Karpas-422 (cell line): ENCODE results near the gene CNTNAP2. TPM values are rescaled to one million over a fixed set of nuclear protein-coding genes. Genes with fewer than 3 reads are reported as not detected.

ENCODE experiments used
- DNase-seq: peaks from one replicate; pipeline ENCODE4 v3.0.0-alpha.2; 2015
- H2AFZ ChIP-seq: fragments of 200-600 bp; sonication (generic); 2 replicates; pipeline ENCODE4 v1.6.1; 2014; ENCODE audit warnings: antibody characterized with exemption, low read length, mixed read lengths
- H3K27ac ChIP-seq: fragments of 200-600 bp; sonication (generic); 2 replicates; pipeline ENCODE4 v1.5.1; 2014; ENCODE audit warnings: mild to moderate bottlenecking, low read length, moderate library complexity
- H3K27me3 ChIP-seq: fragments of 200-600 bp; sonication (generic); 2 replicates; pipeline ENCODE4 v1.6.1; 2014; ENCODE audit warnings: low read length, mixed read lengths
- H3K36me3 ChIP-seq: fragments of 200-600 bp; sonication (generic); 2 replicates; pipeline ENCODE4 v1.6.1; 2014; ENCODE audit warnings: low read length, mixed read lengths; ENCODE audit not compliant: insufficient read depth
- H3K4me1 ChIP-seq: fragments of 200-600 bp; sonication (generic); 2 replicates; pipeline ENCODE4 v1.6.1; 2014; ENCODE audit warnings: mild to moderate bottlenecking, low read length, mixed read lengths
- H3K4me2 ChIP-seq: fragments of 200-600 bp; sonication (generic); 2 replicates; pipeline ENCODE4 v1.6.1; 2014; ENCODE audit warnings: low read length, low read depth, mild to moderate bottlenecking; ENCODE audit not compliant: poor library complexity, severe bottlenecking
- H3K4me3 ChIP-seq: fragments of 200-600 bp; sonication (generic); 2 replicates; pipeline ENCODE4 v1.5.1; 2014; ENCODE audit warnings: mild to moderate bottlenecking, antibody characterized with exemption, low read length, mixed read lengths
- H3K79me2 ChIP-seq: fragments of 200-600 bp; sonication (generic); 2 replicates; pipeline ENCODE4 v1.6.1; 2014; ENCODE audit warnings: mild to moderate bottlenecking, low read length, mixed read lengths
- H3K9ac ChIP-seq: fragments of 200-600 bp; sonication (generic); 2 replicates; pipeline ENCODE4 v1.6.0; 2014; ENCODE audit warnings: low read length
- H3K9me2 ChIP-seq: fragments of 200-600 bp; sonication (generic), shearing (Covaris generic); replicated peaks from 2 replicates; pipeline ENCODE4 v1.6.0; 2014; ENCODE audit warnings: mild to moderate bottlenecking, low read length, moderate library complexity; ENCODE audit not compliant: insufficient read depth
- H3K9me3 ChIP-seq: fragments of 300-700, 200-600 bp; sonication (generic); 2 replicates; pipeline ENCODE4 v1.6.1; 2014; ENCODE audit warnings: low read length, mixed read lengths
- H4K20me1 ChIP-seq: fragments of 200-600 bp; sonication (generic); 2 replicates; pipeline ENCODE4 v1.6.1; 2014; ENCODE audit warnings: mild to moderate bottlenecking, antibody characterized with exemption, low read length, low read depth; ENCODE audit not compliant: insufficient read depth
- total RNA-seq: library from RNA; depleted of rRNA; stranded (reverse); fragments of >200 nt; shearing (Covaris generic); gene quantifications from 2 replicates; pipeline ENCODE4 v1.2.3, GENCODE V29; 2014; ENCODE audit warnings: low replicate concordance

Gene CNTNAP2
- total RNA-seq, 1 experiment from 2014 or later = not detected

DNA sequence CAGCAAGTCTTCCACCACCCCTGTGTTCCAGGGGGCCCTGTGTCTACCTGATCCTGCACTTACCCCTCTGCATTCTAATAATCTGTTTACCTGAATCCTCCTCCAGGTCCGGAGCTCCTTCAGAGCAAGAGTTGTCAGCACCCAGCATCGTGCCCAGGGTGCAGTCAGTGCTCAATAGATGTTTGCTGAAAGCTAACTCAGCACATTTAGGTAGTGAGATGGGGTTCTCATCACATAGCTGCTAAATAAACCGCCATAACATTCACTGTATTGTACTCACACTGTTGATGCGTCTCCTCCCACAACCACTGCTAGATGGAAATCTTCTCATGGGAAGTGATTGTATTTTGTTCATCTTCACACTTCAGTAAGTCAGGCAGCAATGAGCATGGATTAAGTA is 2097.5 kb downstream of the CNTNAP2 start:
- H3K27me3 ChIP-seq = no peaks in the 10 kb centered on the region
- no peak overlapping the region for H3K9ac ChIP-seq
- H3K79me2 ChIP-seq = no peaks in the 10 kb centered on the region
- no peaks in the 10 kb centered on the region for H3K4me1 ChIP-seq
- H3K36me3 ChIP-seq = no peaks in the 10 kb centered on the region
- H3K4me2 ChIP-seq = no peak overlapping the region
- no peaks in the 10 kb centered on the region for H3K9me2 ChIP-seq
- H2AFZ ChIP-seq = no peak overlapping the region
- H4K20me1 ChIP-seq = no peaks in the 10 kb centered on the region
- no peak overlapping the region for H3K27ac ChIP-seq
- H3K4me3 ChIP-seq = no peak overlapping the region
- H3K9me3 ChIP-seq = no peaks in the 10 kb centered on the region
- DNase-seq = no peak

DNA sequence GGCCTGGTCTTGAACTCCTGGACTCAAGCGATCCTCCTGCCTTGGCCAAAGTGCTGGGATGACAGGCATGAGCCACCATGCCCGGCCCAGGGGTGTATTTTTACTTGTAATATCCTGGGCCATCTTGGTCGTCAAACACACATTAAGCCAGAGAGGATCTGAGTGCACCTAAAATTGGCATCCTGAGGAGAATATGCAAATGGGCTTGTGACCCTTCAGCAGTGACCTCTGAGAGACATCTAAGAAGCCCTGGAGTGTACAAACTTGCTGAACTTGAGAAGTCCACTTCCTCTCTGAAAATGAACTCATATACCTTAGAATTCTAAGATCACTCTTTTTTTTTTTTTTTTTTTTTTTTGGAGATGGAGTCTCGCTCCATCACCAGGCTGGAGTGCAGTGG is 2102.0 kb downstream of the CNTNAP2 start:
- Histone ChIP-seq H3K4me3 (no peak overlapping the region), H3K27ac (no peak overlapping the region), H4K20me1 (no peaks in the 10 kb centered on the region), H3K9me2 (no peaks in the 10 kb centered on the region), H3K4me2 (no peak overlapping the region), H3K4me1 (no peaks in the 10 kb centered on the region), H3K27me3 (no peaks in the 10 kb centered on the region), H2AFZ (no peak overlapping the region), H3K79me2 (no peaks in the 10 kb centered on the region), H3K9me3 (no peaks in the 10 kb centered on the region), H3K9ac (no peak overlapping the region), H3K36me3 (no peaks in the 10 kb centered on the region)
- no peak for DNase-seq

DNA sequence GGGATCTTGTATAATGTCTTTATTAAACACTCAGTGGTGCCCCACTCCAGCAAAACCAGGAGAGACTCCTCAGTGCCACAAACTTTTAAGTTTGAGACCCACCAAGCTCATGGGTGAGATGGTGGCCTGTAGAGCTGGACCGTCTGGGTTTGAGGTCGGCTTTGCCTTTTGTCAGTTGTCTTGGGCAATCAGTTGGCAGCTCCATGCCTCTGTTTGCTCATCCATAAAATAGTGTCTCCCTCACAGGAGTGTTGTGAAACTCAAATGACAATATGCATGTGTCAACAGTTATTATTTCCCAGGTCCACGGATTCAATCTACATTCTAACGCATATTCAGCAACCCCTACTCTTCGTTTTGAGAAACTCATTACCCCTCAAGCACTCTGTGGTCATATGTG is 2106.1 kb downstream of the CNTNAP2 start:
- no peaks in the 10 kb centered on the region for H3K9me2 ChIP-seq
- H2AFZ ChIP-seq = no peak overlapping the region
- no peaks in the 10 kb centered on the region for H3K27me3 ChIP-seq
- no peak overlapping the region for H3K4me2 ChIP-seq
- no peaks in the 10 kb centered on the region for H3K79me2 ChIP-seq
- no peak overlapping the region for H3K27ac ChIP-seq
- H3K4me1 ChIP-seq = no peaks in the 10 kb centered on the region
- H3K9me3 ChIP-seq = no peaks in the 10 kb centered on the region
- no peak overlapping the region for H3K9ac ChIP-seq
- DNase-seq = no peak
- no peaks in the 10 kb centered on the region for H3K36me3 ChIP-seq
- H3K4me3 ChIP-seq = no peak overlapping the region
- H4K20me1 ChIP-seq = no peaks in the 10 kb centered on the region

DNA sequence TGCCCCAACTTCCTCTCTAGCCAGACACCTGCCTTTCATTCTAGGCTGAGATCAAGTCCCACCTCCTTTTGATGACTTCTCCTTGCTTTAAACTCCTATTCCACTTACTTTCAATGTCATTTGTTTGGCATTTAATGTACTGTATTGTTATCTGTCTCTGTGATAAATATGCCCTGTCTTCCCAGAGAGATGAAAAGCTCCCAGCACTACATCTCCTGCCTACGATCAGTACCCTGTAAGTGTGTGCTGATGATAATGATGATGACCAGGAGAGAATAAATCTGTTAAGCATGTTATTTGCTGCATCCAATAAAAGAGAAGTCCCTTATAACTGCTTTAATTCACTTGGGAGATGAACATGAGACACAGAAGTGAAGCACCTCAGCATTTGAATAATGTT is 2106.6 kb downstream of the CNTNAP2 start:
- H3K27me3 ChIP-seq = no peaks in the 10 kb centered on the region
- H3K9ac ChIP-seq = no peak overlapping the region
- no peaks in the 10 kb centered on the region for H3K9me2 ChIP-seq
- H3K36me3 ChIP-seq = no peaks in the 10 kb centered on the region
- DNase-seq = no peak
- no peak overlapping the region for H3K27ac ChIP-seq
- H3K4me2 ChIP-seq = no peak overlapping the region
- H3K4me3 ChIP-seq = no peak overlapping the region
- no peak overlapping the region for H2AFZ ChIP-seq
- H3K9me3 ChIP-seq = no peaks in the 10 kb centered on the region
- no peaks in the 10 kb centered on the region for H4K20me1 ChIP-seq
- H3K79me2 ChIP-seq = no peaks in the 10 kb centered on the region
- no peaks in the 10 kb centered on the region for H3K4me1 ChIP-seq

DNA sequence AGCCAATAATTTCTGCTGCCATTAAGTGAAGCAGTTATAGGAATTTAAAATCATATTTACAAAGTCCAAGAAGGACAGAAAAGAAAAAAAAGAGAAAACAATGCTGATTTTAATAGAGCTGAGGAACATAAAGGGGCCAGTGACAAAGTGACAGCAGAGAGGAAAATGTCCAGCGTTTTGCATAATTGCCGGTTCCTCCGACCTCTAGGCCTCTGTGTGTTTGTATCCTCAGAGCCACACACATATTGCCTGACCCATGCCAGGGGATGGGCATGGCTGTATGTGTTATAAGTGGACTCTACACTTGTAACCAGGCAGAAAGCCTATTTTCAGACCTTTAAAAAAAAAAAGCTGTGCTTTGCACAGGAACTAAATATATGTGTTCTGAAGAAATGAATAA is 2107.1 kb downstream of the CNTNAP2 start:
- Histone ChIP-seq H3K9ac (no peak overlapping the region), H3K27ac (no peak overlapping the region), H3K9me3 (no peaks in the 10 kb centered on the region), H3K9me2 (no peaks in the 10 kb centered on the region), H2AFZ (no peak overlapping the region), H4K20me1 (no peaks in the 10 kb centered on the region), H3K79me2 (no peaks in the 10 kb centered on the region), H3K36me3 (no peaks in the 10 kb centered on the region), H3K4me2 (no peak overlapping the region), H3K27me3 (no peaks in the 10 kb centered on the region), H3K4me1 (no peaks in the 10 kb centered on the region), H3K4me3 (no peak overlapping the region)
- DNase-seq = no peak

DNA sequence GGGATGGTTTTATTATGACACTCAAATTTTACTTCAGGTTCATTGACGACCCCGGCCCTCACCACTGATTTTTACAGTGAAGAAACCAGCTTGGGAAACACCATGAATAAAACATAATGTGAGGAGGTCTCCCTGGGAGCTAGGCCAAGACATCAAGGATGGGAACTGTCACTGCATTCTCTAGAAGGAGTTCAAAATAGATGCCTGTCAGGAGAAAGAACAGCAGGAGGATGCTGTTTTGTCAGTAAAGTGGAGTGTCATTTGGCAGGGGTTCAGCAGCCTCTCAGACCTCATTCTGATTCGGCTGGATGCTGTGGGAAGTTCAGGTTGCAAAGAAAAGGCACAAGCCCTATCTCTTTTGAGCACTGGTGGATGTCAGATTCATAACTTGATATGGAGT is 2113.7 kb downstream of the CNTNAP2 start:
- H3K27ac ChIP-seq = no peak overlapping the region
- H3K9ac ChIP-seq = no peak overlapping the region
- H3K79me2 ChIP-seq = no peaks in the 10 kb centered on the region
- H3K4me3 ChIP-seq = no peak overlapping the region
- no peak overlapping the region for H3K4me2 ChIP-seq
- no peaks in the 10 kb centered on the region for H3K27me3 ChIP-seq
- no peaks in the 10 kb centered on the region for H3K4me1 ChIP-seq
- no peaks in the 10 kb centered on the region for H3K9me3 ChIP-seq
- no peaks in the 10 kb centered on the region for H3K36me3 ChIP-seq
- no peaks in the 10 kb centered on the region for H4K20me1 ChIP-seq
- no peak overlapping the region for H2AFZ ChIP-seq
- no peak for DNase-seq
- H3K9me2 ChIP-seq = no peaks in the 10 kb centered on the region

DNA sequence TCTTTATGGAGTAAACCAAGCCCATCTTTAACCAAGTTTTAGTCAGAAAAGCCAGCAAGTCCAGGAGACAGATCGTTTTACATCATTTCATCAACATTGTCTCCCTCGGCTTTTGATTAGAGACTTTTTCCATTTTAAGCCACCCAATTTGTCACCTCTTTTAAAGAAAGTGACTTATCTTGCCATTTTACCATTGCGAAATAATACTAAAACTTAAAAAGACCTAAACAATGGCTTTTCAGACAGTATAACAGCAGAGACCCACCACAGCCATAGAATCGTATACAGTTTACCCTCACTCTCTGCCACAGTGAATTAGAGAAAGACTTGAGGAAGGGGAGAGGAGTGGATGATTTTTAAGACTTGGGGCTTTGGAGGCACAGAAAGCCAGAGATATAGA is 2114.3 kb downstream of the CNTNAP2 start:
- Histone ChIP-seq H3K27ac (no peak overlapping the region), H3K79me2 (no peaks in the 10 kb centered on the region), H3K4me2 (no peak overlapping the region), H3K4me3 (no peak overlapping the region), H3K4me1 (no peaks in the 10 kb centered on the region), H2AFZ (no peak overlapping the region), H3K9ac (no peak overlapping the region), H3K9me3 (no peaks in the 10 kb centered on the region), H3K9me2 (no peaks in the 10 kb centered on the region), H4K20me1 (no peaks in the 10 kb centered on the region), H3K36me3 (no peaks in the 10 kb centered on the region), H3K27me3 (no peaks in the 10 kb centered on the region)
- DNase-seq = no peak

DNA sequence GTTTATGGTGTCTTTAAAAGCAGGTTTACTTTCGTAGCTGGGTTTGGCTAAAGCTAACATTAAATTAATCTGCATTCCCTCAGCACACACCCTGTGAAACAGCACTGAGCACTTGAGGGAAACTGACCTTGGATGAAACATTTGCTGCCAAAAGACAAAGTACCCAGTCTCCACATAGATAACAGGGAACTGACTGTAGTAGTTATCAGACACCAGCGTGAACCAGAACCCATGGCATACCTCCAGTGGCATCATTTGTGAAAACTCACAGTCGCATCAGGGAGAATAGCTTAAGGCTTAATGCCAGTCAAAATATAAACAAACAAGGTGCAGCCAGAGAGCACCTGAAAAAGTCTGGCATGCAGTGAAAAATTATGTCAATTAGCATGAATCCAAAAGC is 2116.2 kb downstream of the CNTNAP2 start:
- H3K9me2 ChIP-seq = no peaks in the 10 kb centered on the region
- H3K4me2 ChIP-seq = no peak overlapping the region
- no peak overlapping the region for H3K4me3 ChIP-seq
- H3K9ac ChIP-seq = no peak overlapping the region
- no peaks in the 10 kb centered on the region for H3K36me3 ChIP-seq
- H3K79me2 ChIP-seq = no peaks in the 10 kb centered on the region
- H3K27me3 ChIP-seq = no peaks in the 10 kb centered on the region
- no peak overlapping the region for H2AFZ ChIP-seq
- H3K27ac ChIP-seq = no peak overlapping the region
- no peaks in the 10 kb centered on the region for H3K9me3 ChIP-seq
- H3K4me1 ChIP-seq = no peaks in the 10 kb centered on the region
- no peak for DNase-seq
- H4K20me1 ChIP-seq = no peaks in the 10 kb centered on the region

DNA sequence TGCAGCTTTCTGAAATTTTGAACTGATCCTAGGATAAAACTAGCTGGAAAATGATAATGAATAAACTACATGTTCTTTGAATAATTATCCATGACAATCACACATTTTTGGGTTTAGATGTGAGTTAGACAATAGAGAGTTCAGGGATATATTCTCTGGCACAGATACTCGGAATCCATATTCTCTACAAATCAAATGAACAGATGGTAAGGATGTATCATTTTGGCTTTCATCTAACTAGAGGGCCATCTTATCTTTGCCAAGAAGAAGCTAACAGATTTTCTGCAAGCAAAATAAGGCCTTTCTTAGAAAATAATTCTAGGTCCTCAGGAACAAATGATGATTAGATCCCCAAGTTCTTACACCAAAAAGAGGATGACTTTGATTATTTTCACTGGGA is 2118.1 kb downstream of the CNTNAP2 start:
- no peaks in the 10 kb centered on the region for H3K9me2 ChIP-seq
- no peaks in the 10 kb centered on the region for H3K36me3 ChIP-seq
- H3K79me2 ChIP-seq = no peaks in the 10 kb centered on the region
- no peak overlapping the region for H3K4me3 ChIP-seq
- H4K20me1 ChIP-seq = no peaks in the 10 kb centered on the region
- H3K27ac ChIP-seq = no peak overlapping the region
- no peaks in the 10 kb centered on the region for H3K9me3 ChIP-seq
- no peak for DNase-seq
- H3K27me3 ChIP-seq = no peaks in the 10 kb centered on the region
- H3K9ac ChIP-seq = no peak overlapping the region
- H2AFZ ChIP-seq = no peak overlapping the region
- H3K4me2 ChIP-seq = no peak overlapping the region
- no peaks in the 10 kb centered on the region for H3K4me1 ChIP-seq
